Mucosa of descending colon (tissue), 3 donors: ENCODE measurements around the gene CTSG. TPM values are rescaled to one million over a fixed set of nuclear protein-coding genes. Genes with fewer than 3 reads are reported as not detected.

Experiments used
- ATAC-seq: fragments of 200-7000 bp; cut with Tn5 transposase; one replicate; pipeline ENCODE4 v1.9.1; 2020; ENCODE audit warnings: mild to moderate bottlenecking, moderate library complexity
- DNase-seq, 3 donors: peaks; one replicate each; pipeline ENCODE4 v3.0.0-alpha.2; 2020
- H3K36me3 ChIP-seq: fragments of 200-600 bp; one replicate; pipeline ENCODE4 v1.8.0; 2021; ENCODE audit warnings: low read depth, mild to moderate bottlenecking
- H3K4me1 ChIP-seq: fragments of 200-600 bp; one replicate; pipeline ENCODE4 v1.8.0; 2021; ENCODE audit warnings: low read depth, mild to moderate bottlenecking
- H3K4me3 ChIP-seq: fragments of 200-600 bp; one replicate; pipeline ENCODE4 v1.8.0; 2021; ENCODE audit warnings: mild to moderate bottlenecking
- H3K9me3 ChIP-seq: fragments of 200-600 bp; one replicate; pipeline ENCODE4 v1.8.0; 2021; ENCODE audit warnings: mild to moderate bottlenecking
- intact Hi-C, 2 donors: fragments of 100-400 bp; cut with DNase I in 1 of 2; cut with micrococcal nuclease in 1 of 2; formaldehyde crosslinking; loops; one replicate each; pipeline versions ENCODE4 v1.11.0 to v1.11.1; 2022; cut with DNase I, micrococcal nuclease
- long read RNA-seq, 2 donors: library from polyadenylated mRNA; unstranded; transcript quantifications; one replicate each; pipeline ENCODE4 v2.0.0, GENCODE V29; 2019 to 2021
- total RNA-seq, 3 donors: library from RNA; stranded (reverse); fragmentation: NEBNext Ultra II Directional in 2 of 3; extraction: Animal tissue kit (Norgen Biotek cat#: 25700) in 2 of 3; gene quantifications; one replicate each; pipeline versions ENCODE4 v1.2.1 to v1.2.4, GENCODE V29; 2021 to 2023
- TF ChIP-seq, protein P1 (sequence below): fragments of 200-600 bp; IDR thresholded peaks from one replicate; pipeline ENCODE4 v1.8.0; 2022; ENCODE audit warnings: antibody characterized with exemption, mild to moderate bottlenecking
- donor health status: DM: no; HTN: no; CAD: no; lungs with moderate emphysema.
- donor health status: DM: no; HTN: no; CAD: no.
- donor health status: DM: no; HTN: yes; CAD: no.

Gene CTSG, protein sequence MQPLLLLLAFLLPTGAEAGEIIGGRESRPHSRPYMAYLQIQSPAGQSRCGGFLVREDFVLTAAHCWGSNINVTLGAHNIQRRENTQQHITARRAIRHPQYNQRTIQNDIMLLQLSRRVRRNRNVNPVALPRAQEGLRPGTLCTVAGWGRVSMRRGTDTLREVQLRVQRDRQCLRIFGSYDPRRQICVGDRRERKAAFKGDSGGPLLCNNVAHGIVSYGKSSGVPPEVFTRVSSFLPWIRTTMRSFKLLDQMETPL
- total RNA-seq = 1 to 10 TPM in 2 of 3 donors, not detected in 1; 2.9 to 9.1 TPM
- long read RNA-seq, donor 1, partial matches to known transcripts = 1 of 3 reads
- long read RNA-seq, donor 1, other reads (novel, unspliced or antisense) = 0 of 3 reads
- long read RNA-seq, donor 2, partial matches to known transcripts = 0 of 2 reads
- long read RNA-seq, donor 2, other reads (novel, unspliced or antisense) = 0 of 2 reads

DNA sequence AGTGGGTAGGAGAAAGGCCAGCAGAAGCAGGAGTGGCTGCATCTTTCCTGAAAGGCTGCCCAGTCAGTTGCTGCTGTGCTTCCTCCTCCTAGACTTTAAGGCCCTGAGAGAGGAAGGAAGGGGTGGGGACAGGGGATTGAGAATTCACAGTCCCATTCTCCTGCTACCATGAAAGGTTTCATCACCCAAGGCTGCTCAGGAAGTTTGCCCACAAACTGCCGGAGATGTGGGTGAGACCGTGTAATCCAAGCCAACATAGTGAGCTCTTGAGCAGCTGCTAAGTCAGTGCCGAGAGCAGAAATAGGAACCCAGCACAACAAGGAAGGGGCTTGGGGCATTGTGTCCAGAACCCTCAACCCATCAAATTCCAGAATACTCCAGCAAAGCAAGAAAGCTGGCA lies at the start of gene CTSG:
CTSG (minus strand) TSS at position 69 of the 400 bp plus-strand sequence; CDS start at position 42, 27 bp downstream.
- DNase-seq = no peak
- H3K36me3 ChIP-seq = no peaks in the 10 kb centered on the region
- no peak within 1 kb of the TSS for H3K4me3 ChIP-seq
- H3K9me3 ChIP-seq = no peaks in the 10 kb centered on the region
- ATAC-seq = no peak
- intact Hi-C loops = no loop called here
- no peaks in the 10 kb centered on the region for H3K4me1 ChIP-seq
- TF ChIP-seq, protein P1, sequence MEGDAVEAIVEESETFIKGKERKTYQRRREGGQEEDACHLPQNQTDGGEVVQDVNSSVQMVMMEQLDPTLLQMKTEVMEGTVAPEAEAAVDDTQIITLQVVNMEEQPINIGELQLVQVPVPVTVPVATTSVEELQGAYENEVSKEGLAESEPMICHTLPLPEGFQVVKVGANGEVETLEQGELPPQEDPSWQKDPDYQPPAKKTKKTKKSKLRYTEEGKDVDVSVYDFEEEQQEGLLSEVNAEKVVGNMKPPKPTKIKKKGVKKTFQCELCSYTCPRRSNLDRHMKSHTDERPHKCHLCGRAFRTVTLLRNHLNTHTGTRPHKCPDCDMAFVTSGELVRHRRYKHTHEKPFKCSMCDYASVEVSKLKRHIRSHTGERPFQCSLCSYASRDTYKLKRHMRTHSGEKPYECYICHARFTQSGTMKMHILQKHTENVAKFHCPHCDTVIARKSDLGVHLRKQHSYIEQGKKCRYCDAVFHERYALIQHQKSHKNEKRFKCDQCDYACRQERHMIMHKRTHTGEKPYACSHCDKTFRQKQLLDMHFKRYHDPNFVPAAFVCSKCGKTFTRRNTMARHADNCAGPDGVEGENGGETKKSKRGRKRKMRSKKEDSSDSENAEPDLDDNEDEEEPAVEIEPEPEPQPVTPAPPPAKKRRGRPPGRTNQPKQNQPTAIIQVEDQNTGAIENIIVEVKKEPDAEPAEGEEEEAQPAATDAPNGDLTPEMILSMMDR = no peak

DNA sequence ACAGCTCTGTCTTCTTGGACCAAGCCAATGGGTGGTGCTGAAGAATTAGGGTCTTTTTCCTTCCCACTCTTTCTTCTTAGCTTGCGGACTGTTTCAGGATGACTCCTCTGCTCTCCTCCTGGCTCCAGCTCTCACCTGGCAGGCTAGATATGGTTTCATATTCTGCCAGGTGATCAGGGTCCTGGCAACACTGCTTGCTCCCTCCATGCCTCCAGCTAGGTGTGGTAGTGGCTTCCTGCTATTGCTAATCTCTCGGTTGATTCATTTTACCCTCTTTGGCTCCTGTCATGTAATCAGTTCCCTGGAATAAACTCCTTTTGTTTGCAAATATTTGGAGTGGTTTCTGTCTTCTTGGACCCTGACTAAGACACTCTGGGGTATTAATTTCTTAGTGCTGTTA lies 37.7 kb upstream of the CTSG start:
- no peaks in the 10 kb centered on the region for H3K36me3 ChIP-seq
- no peaks in the 10 kb centered on the region for H3K9me3 ChIP-seq
- intact Hi-C loops = no loop called here
- DNase-seq (no peak), ATAC-seq (no peak)
- TF ChIP-seq, protein P1 = no peak
- H3K4me3 ChIP-seq = no peak overlapping the region
- no peaks in the 10 kb centered on the region for H3K4me1 ChIP-seq

DNA sequence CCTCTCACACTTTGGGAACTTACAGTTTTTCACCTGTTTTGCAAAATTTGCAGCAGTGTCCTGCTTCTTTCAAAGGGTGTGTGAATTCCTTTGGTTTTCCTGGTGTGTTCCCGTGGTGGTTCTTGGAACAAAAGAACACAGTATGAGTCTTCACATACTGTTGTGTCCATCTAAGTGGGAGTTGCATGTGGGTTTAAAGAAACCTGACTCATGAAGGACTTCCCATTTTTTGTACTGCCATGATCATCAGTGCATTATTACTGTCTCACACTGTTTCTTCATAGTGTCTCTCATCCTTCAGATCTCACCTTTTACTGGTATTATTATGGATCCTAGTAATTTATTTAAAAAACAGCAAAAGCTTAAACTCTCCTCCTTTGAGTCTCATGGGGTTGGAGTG lies 37.2 kb upstream of the CTSG start:
- no peaks in the 10 kb centered on the region for H3K9me3 ChIP-seq
- TF ChIP-seq, protein P1 = no peak
- no peaks in the 10 kb centered on the region for H3K4me1 ChIP-seq
- ATAC-seq (no peak), DNase-seq (no peak)
- no peaks in the 10 kb centered on the region for H3K36me3 ChIP-seq
- H3K4me3 ChIP-seq = no peak overlapping the region
- intact Hi-C loops = no loop called here

DNA sequence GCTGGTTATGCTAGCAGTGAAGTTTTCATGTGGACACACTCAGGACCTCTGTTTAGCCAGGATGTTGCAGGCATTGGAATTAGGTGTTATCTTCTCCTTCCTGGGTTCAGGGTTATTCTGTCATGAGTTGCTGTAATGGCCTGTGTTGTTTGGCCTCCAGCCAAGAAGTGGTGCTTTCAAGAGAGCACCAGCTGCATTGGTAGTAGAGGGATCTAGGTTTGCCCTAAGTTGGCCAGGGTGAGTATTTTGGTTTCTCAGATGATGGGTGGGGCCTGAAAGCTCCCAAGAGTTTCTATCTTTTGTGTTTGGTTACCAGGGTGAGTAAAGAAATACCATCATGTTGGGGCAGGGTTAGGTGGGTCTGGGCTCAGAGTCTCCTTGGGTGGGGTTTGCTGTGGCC lies 36.1 kb upstream of the CTSG start:
- DNase-seq = peak in 1 of 3 donors; percentile 25
- Histone ChIP-seq H3K9me3 (no peaks in the 10 kb centered on the region), H3K4me1 (no peaks in the 10 kb centered on the region), H3K4me3 (no peak overlapping the region), H3K36me3 (no peaks in the 10 kb centered on the region)
- intact Hi-C loops = no loop called here
- TF ChIP-seq, protein P1 = no peak
- ATAC-seq = no peak

DNA sequence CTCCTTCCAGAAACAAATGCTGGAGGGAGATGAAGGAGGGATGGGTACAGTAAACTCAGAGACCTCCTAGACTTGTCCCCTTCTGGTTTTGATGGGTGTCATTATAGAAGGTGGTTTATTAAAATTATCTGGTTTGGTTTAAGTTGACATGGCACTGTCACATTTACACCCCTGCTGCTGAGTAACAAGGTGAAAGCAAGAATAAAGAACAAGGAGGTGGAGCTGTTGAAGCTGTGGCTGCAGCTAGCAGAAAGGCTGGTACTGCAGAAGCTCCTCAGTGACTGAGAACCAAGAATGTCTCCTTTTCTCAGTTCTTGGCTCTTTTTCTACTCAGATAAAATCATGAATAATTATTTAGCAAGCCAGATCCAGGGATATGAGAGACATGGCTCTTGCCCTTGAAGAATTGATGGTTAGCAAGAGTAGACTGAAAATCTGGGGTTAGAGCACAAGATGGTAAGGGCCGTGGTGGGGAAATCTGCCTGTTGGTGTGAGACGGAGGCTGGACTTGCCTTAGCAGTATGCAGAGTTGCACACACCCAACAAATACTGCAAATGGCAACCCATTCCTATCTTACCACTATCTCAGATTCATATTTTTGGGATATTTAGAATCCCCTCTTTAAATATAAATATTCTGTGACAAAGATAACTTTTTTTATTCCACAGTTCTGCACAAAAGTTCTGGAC lies 33.8 kb upstream of the CTSG start, which contains the start of gene GZMH:
GZMH (minus strand) TSS at position 31 of the 690 bp plus-strand sequence. CDS start 72 bp downstream, outside the sequence.
- ATAC-seq = no peak
- DNase-seq = no peak
- TF ChIP-seq, protein P1 = no peak
- Histone ChIP-seq H3K36me3 (no peaks in the 10 kb centered on the region), H3K4me3 (no peak within 1 kb of the TSS), H3K4me1 (no peaks in the 10 kb centered on the region), H3K9me3 (no peaks in the 10 kb centered on the region)
- intact Hi-C loops = no loop called here
